ENCODE results near the gene SMIM41. TPM values are rescaled to one million over a fixed set of nuclear protein-coding genes. Genes with fewer than 3 reads are reported as not detected.

Gene SMIM41
- total RNA-seq, 1 donor from 2014 or later, result 0.46 TPM

- DNase-seq (ENCODE audit: low spot score), result no peak
Measured at GRCh38 chr12:52146822-52147366, 67.4 kb downstream of the SMIM41 start.

- DNase-seq (ENCODE audit: low spot score), result peak; percentile 95
Measured at GRCh38 chr12:52147367-52147963, 68.0 kb downstream of the SMIM41 start.

- no peak for DNase-seq (ENCODE audit: low spot score)
Measured at GRCh38 chr12:52147964-52148463, 68.5 kb downstream of the SMIM41 start.

- DNase-seq (ENCODE audit: low spot score), result peak; percentile 87
Measured at GRCh38 chr12:52148464-52149181, 69.1 kb downstream of the SMIM41 start.

- no peak for DNase-seq (ENCODE audit: low spot score)
Measured at GRCh38 chr12:52149182-52149641, 69.7 kb downstream of the SMIM41 start.

- DNase-seq (ENCODE audit: low spot score), result no peak
Measured at GRCh38 chr12:52149651-52150241, 70.2 kb downstream of the SMIM41 start.

GRCh38 chr12:52151153-52151836 is 71.8 kb downstream of the SMIM41 start:
- DNase-seq (ENCODE audit: low spot score), result no peak

- peak; percentile 58 for DNase-seq (ENCODE audit: low spot score)
Measured at GRCh38 chr12:52151837-52152783, 72.6 kb downstream of the SMIM41 start.

- no peak for DNase-seq (ENCODE audit: low spot score)
Measured at GRCh38 chr12:52152905-52153317, 73.4 kb downstream of the SMIM41 start.

- no peak for DNase-seq (ENCODE audit: low spot score)
Measured at GRCh38 chr12:52155048-52155868, 75.8 kb downstream of the SMIM41 start.

GRCh38 chr12:52156311-52156710 is 76.8 kb downstream of the SMIM41 start:
- DNase-seq (ENCODE audit: low spot score), result no peak

GRCh38 chr12:52156757-52157565 is 77.5 kb downstream of the SMIM41 start:
- peak; percentile 67 for DNase-seq (ENCODE audit: low spot score)

- DNase-seq (ENCODE audit: low spot score), result no peak
Measured at GRCh38 chr12:52157566-52158150, 78.2 kb downstream of the SMIM41 start.

Other genes starting within 250 kb of the SMIM41 start
- gene FIGNL2, start 231.0 kb upstream of the SMIM41 start, total RNA-seq, result 0.75 TPM
- gene ANKRD33, start 191.6 kb upstream of the SMIM41 start, total RNA-seq, result not detected
- 37.1 TPM for gene ACVRL1, start 172.2 kb upstream of the SMIM41 start, total RNA-seq
- gene ACVR1B, start 128.0 kb upstream of the SMIM41 start, total RNA-seq, result 49.8 TPM
- 23.9 TPM for gene TAMALIN, start 72.8 kb upstream of the SMIM41 start, total RNA-seq
- gene NR4A1, start 28.3 kb upstream of the SMIM41 start, total RNA-seq, result 131 TPM
- gene ATG101, start 9.7 kb upstream of the SMIM41 start, total RNA-seq, result 38.6 TPM
- gene KRT80, start 112.3 kb downstream of the SMIM41 start, total RNA-seq, result 15.5 TPM
- gene KRT7, start 153.5 kb downstream of the SMIM41 start, total RNA-seq, result 335 TPM
- 1.1 TPM for gene KRT86, start 194.9 kb downstream of the SMIM41 start, total RNA-seq
- 0.55 TPM for gene KRT81, start 211.8 kb downstream of the SMIM41 start, total RNA-seq
- gene KRT83, start 241.7 kb downstream of the SMIM41 start, total RNA-seq, result not detected

Data from mucosa of gallbladder (tissue), 1 donor.